Measurements from ENCODE around the gene SLC10A7. TPM values are rescaled to one million over a fixed set of nuclear protein-coding genes. Genes with fewer than 3 reads are reported as not detected.

SLC10A7 gene
- total and polyA plus RNA-seq, 2 of the 8 experiments (the other 6 are each of a cell fraction or from before 2014, with no cell fraction given): 2.5 to 2.9 TPM

DNA sequence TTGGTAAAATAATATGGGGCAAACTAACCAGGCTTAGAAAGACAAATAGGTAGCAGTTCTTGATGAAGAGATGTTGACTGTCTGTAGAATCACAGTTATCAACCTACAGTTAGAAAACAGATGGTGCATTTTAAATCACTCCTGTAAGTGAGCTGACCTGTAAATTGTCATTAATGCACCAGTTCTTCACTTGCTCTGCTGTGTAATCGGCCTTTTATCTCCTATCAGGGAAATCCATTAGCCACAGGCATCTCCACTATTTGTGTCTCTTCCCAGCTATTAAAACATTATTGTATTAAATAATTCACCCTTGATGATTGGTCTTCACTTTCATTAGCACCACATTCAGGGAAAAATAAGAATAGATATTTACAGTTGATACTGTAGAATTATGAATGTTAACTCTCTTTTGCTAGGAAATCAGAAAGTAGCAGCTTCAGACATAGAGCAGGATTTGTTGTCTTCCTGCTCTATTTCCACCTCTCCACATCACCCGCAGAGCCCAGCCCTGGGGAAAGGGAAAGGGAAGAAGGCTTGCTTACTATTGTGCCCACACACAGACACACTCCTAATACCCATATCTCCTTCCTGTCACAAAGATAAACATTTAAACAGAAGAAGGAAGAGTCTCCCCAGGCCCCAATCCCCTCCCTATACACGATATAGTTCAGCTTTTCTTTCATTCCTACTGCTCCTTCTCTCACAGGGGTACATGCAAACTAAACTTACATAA, 210.3 kb downstream of the SLC10A7 start (continued):
- TF ChIP-seq, protein P1, sequence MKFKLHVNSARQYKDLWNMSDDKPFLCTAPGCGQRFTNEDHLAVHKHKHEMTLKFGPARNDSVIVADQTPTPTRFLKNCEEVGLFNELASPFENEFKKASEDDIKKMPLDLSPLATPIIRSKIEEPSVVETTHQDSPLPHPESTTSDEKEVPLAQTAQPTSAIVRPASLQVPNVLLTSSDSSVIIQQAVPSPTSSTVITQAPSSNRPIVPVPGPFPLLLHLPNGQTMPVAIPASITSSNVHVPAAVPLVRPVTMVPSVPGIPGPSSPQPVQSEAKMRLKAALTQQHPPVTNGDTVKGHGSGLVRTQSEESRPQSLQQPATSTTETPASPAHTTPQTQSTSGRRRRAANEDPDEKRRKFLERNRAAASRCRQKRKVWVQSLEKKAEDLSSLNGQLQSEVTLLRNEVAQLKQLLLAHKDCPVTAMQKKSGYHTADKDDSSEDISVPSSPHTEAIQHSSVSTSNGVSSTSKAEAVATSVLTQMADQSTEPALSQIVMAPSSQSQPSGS (IDR thresholded peaks at IDR 0.05; ENCODE audit: low read length): no peak
- TF ChIP-seq SIN3A (conservative IDR thresholded peaks at IDR 0.05 in 1 of 2, IDR thresholded peaks at IDR 0.05 in 1 of 2; ENCODE audit: low read depth in 1 of 2, low read length in 2 of 2): no peak
- no peak for TF ChIP-seq TCF12 (IDR thresholded peaks at IDR 0.05; ENCODE audit: low read depth, low read length)
- no peak for TF ChIP-seq EZH2 (IDR thresholded peaks at IDR 0.05; ENCODE audit: low read depth, low read length, severe bottlenecking)
- TF ChIP-seq POLR2AphosphoS5 (IDR thresholded peaks at IDR 0.05; ENCODE audit: low read depth, low read length): no peak
- no peak for TF ChIP-seq JUND (IDR thresholded peaks at IDR 0.05; ENCODE audit: low read length)
- TF ChIP-seq SUZ12 (IDR thresholded peaks at IDR 0.05; ENCODE audit: low read length): no peak
- TF ChIP-seq KDM1A (IDR thresholded peaks at IDR 0.05; ENCODE audit: borderline replicate concordance, low read length): no peak
- no peak for TF ChIP-seq SIRT6 (IDR thresholded peaks at IDR 0.05; ENCODE audit: low read length)
- no peak for TF ChIP-seq SRF (IDR thresholded peaks at IDR 0.05; ENCODE audit: low read depth, low read length)
- TF ChIP-seq EP300 (IDR thresholded peaks at IDR 0.05; ENCODE audit: borderline replicate concordance in 1 of 2, low read depth in 2 of 2, low read length in 2 of 2): no peak
